Keratinocyte (primary cell): Measurements from ENCODE around the gene KDM4F. TPM values are rescaled to one million over a fixed set of nuclear protein-coding genes. Genes with fewer than 3 reads are reported as not detected.

ENCODE experiments used
- DNase-seq: peaks from one replicate; pipeline ENCODE4 v3.0.0-alpha.2; 2011; ENCODE audit warnings: low read depth, missing footprints, low spot score
- FAIRE-seq: peaks from 2 replicates; lab custom pipeline; 2011; peaks lifted over from hg19 to GRCh38; lab: Jason Lieb, UNC
- H2AFZ ChIP-seq: 2 replicates; pipeline ENCODE4 v1.6.0; 2012; ENCODE audit warnings: low read length, control low read depth, inconsistent platforms; ENCODE audit not compliant: control insufficient read depth
- H3K27ac ChIP-seq: 2 replicates; pipeline ENCODE4 v1.5.1; 2011; ENCODE audit warnings: low read length; ENCODE audit not compliant: control insufficient read depth, insufficient read depth
- H3K27me3 ChIP-seq: 3 replicates; pipeline ENCODE4 v1.6.0; 2011; ENCODE audit warnings: low read length; ENCODE audit not compliant: control insufficient read depth, insufficient read depth; ENCODE audit errors: extremely low read depth
- H3K36me3 ChIP-seq, 2 experiments: 2 replicates in 1 of 2; 3 replicates in 1 of 2; pipeline ENCODE4 v1.5.1; 2011; ENCODE audit warnings: low read length in 2 of 2, mild to moderate bottlenecking in 1 of 2; ENCODE audit not compliant: control insufficient read depth in 2 of 2, insufficient read depth in 2 of 2; ENCODE audit errors: extremely low read depth in 1 of 2
- H3K4me1 ChIP-seq: 3 replicates; pipeline ENCODE4 v1.5.1; 2011; ENCODE audit warnings: low read length; ENCODE audit not compliant: control insufficient read depth, insufficient read depth; ENCODE audit errors: extremely low read depth
- H3K4me2 ChIP-seq: 3 replicates; pipeline ENCODE4 v1.6.0; 2011; ENCODE audit warnings: low read depth, low read length; ENCODE audit not compliant: control insufficient read depth, insufficient read depth; ENCODE audit errors: extremely low read depth
- H3K4me3 ChIP-seq, 3 experiments: fragments of 200-600 bp in 1 of 3; sonication (generic) in 1 of 3; 2 replicates in 2 of 3; 3 replicates in 1 of 3; pipeline ENCODE4 v1.5.1; 2011 to 2016; ENCODE audit warnings: low read length in 3 of 3, mild to moderate bottlenecking in 3 of 3, control low read depth in 2 of 3, inconsistent platforms in 1 of 3, low read depth in 1 of 3, mixed read lengths in 1 of 3, mixed run types in 1 of 3, moderate library complexity in 1 of 3; ENCODE audit not compliant: control insufficient read depth in 2 of 3, insufficient read depth in 2 of 3; ENCODE audit errors: extremely low read depth in 1 of 3
- H3K79me2 ChIP-seq: 2 replicates; pipeline ENCODE4 v1.6.0; 2012; ENCODE audit warnings: low read length; ENCODE audit not compliant: control insufficient read depth, insufficient read depth
- H3K9ac ChIP-seq: 3 replicates; pipeline ENCODE4 v1.6.0; 2011; ENCODE audit warnings: low read length; ENCODE audit not compliant: control insufficient read depth, insufficient read depth; ENCODE audit errors: extremely low read depth
- H3K9me1 ChIP-seq: 3 replicates; pipeline ENCODE4 v1.6.0; 2011; ENCODE audit warnings: low read length; ENCODE audit not compliant: control insufficient read depth, insufficient read depth; ENCODE audit errors: extremely low read depth
- H3K9me3 ChIP-seq: 2 replicates; pipeline ENCODE4 v1.5.1; 2012; ENCODE audit warnings: low read depth, low read length; ENCODE audit not compliant: control insufficient read depth
- H4K20me1 ChIP-seq: 3 replicates; pipeline ENCODE4 v1.6.0; 2011; ENCODE audit warnings: low read length; ENCODE audit not compliant: control insufficient read depth, insufficient read depth; ENCODE audit errors: extremely low read depth
- CTCF ChIP-seq, 3 experiments: IDR thresholded peaks in 1 of 3; conservative IDR thresholded peaks in 1 of 3; optimal IDR thresholded peaks in 1 of 3; 2 replicates in 2 of 3; 3 replicates in 1 of 3; pipeline versions ENCODE3 to v1.5.1; 2011; ENCODE audit warnings: low read length in 3 of 3, mild to moderate bottlenecking in 3 of 3, moderate library complexity in 2 of 3, control low read depth in 1 of 3, inconsistent platforms in 1 of 3; ENCODE audit not compliant: insufficient read depth in 2 of 3; ENCODE audit errors: extremely low read depth in 1 of 3
- EZH2 ChIP-seq: IDR thresholded peaks from one replicate; pipeline ENCODE4 v1.6.1; 2012; ENCODE audit warnings: inconsistent platforms, mild to moderate bottlenecking, low read length, moderate library complexity
- dilution Hi-C: fragments of 300-500 bp; cut with MboI; formaldehyde crosslinking; loops from one replicate; pipeline ENCODE4 v1.7.0; 2020; ENCODE audit warnings: low sequenced_read_pairs; ENCODE audit not compliant: extremely low pct_ligation_motif_present
- polyA plus RNA-seq, 5 experiments: library from polyadenylated mRNA; depleted of rRNA in 3 of 5; stranded (reverse) in 3 of 5; stranded (forward) in 1 of 5; unstranded in 1 of 5; fragments of >200 nt; gene quantifications; 1 replicate in 1 of 5; 2 replicates in 3 of 5; 3 replicates in 1 of 5; pipeline versions ENCODE4 v1.2.1 to v1.2.3, GENCODE V29; 2011 to 2012; ENCODE audit warnings: missing spikeins in 2 of 5, low read depth in 1 of 5, low replicate concordance in 1 of 5

Gene KDM4F
- polyA plus RNA-seq, 1 donor (not counting 4 experiments of a cell fraction or from before 2014, with no cell fraction given), result not detected

DNA sequence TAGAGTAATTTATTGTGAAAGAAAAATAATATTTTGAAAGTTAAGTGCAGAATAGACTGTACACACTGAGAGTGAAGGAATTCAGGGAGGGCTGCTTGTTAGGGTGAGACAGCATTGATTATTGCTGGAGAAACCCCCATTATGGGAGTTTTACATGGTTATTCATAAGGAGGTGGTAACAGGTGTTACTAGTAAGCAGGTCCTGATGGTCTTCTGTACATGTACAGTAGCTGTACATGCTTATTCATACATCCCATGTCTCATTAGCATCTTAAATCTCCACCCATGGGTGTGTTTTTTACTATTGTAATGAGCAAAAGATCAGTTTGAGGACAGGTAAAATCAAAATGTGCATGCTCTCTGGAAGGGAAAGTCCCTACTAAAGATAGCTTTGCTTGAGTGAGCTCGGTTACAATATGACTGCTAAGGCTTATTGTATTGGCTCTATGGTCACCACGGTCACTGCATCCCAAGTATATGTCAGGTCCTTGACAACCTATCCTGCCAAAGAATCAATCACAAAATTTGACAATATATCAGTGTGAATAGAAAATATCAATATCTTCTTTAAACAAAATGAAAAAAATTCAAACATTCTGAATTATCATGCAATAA, 6.2 kb downstream of the KDM4F start:
- Histone ChIP-seq H4K20me1 (no peaks in the 10 kb centered on the region), H2AFZ (no peak overlapping the region), H3K4me3 (no peak overlapping the region), H3K79me2 (no peaks in the 10 kb centered on the region), H3K36me3 (no peaks in the 10 kb centered on the region), H3K9me3 (no peaks in the 10 kb centered on the region), H3K4me2 (no peak overlapping the region), H3K27me3 (peaks cover 7% of the 10 kb centered on the region), H3K9me1 (no peaks in the 10 kb centered on the region), H3K9ac (no peak overlapping the region), H3K27ac (no peak overlapping the region), H3K4me1 (no peaks in the 10 kb centered on the region)
- TF ChIP-seq CTCF (optimal IDR thresholded peaks at IDR 0.05 in 1 of 3, IDR thresholded peaks at IDR 0.05 in 1 of 3, conservative IDR thresholded peaks at IDR 0.05 in 1 of 3; ENCODE audit: extremely low read depth in 1 of 3, insufficient read depth in 2 of 3, low read length in 3 of 3), result no peak
- no peak for TF ChIP-seq EZH2
- no peak for FAIRE-seq
- dilution Hi-C loops, result no loop called here
- no peak for DNase-seq

- Histone ChIP-seq H3K9me3 (no peaks in the 10 kb centered on the region), H3K36me3 (no peaks in the 10 kb centered on the region), H3K9me1 (no peaks in the 10 kb centered on the region), H3K4me1 (no peaks in the 10 kb centered on the region), H3K79me2 (no peaks in the 10 kb centered on the region), H2AFZ (no peak overlapping the region), H3K4me2 (no peak overlapping the region), H4K20me1 (no peaks in the 10 kb centered on the region), H3K27ac (no peak overlapping the region), H3K27me3 (peaks cover 7% of the 10 kb centered on the region), H3K4me3 (no peak overlapping the region), H3K9ac (no peak overlapping the region)
- no peak for TF ChIP-seq EZH2
- no peak for TF ChIP-seq CTCF (optimal IDR thresholded peaks at IDR 0.05 in 1 of 3, IDR thresholded peaks at IDR 0.05 in 1 of 3, conservative IDR thresholded peaks at IDR 0.05 in 1 of 3; ENCODE audit: extremely low read depth in 1 of 3, insufficient read depth in 2 of 3, low read length in 3 of 3)
- no peak for DNase-seq
- dilution Hi-C loops, result no loop called here
- no peak for FAIRE-seq
Observed at GRCh38 chr11:95057959-95058358, 8.7 kb downstream of the KDM4F start.
